ENCODE measurements around the gene CHL1. TPM values are rescaled to one million over a fixed set of nuclear protein-coding genes. Genes with fewer than 3 reads are reported as not detected.

CHL1 gene
- total RNA-seq, 1 donor from 2014 or later: 252 TPM

DNA sequence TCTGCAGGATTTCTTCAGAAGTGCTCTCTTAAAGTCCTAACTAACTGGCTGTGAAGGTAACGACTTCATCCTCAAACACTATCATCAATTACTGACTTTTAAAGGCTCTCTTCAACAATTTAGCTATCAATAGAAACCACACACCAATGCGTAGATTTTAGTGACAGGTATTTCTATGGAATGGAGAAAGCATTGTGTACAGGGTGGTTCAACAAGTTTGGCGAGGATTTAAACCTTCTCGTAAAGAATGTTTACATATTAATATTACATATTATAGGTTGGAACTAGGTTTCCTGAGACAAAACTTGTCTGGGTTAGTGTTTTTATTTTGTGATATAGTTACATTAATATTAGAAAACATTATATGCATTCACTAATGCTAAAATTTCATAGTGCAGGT is 233.6 kb downstream of the CHL1 start:
- DNase-seq (ENCODE audit: low spot score) (no peak), ATAC-seq (no peak)
- intact Hi-C loops (cut with DNase I): no loop called here

DNA sequence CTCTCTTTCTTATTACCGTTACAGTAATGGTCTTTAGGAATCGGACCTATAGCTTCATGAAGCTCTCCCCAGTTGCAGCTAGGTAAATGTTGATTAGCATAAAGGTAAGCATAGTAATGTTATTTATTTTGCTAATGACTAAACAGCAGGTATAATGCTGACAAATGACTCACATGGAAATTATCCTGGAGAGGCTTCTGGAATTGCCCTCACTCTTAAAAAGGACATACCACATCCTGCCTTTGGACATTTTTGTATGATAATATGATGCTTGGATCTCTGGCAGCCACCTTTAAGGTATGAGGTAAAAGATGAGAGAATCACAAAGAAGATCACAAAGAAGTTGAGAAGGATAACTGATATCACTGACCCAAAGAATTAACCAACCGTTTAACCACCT is 238.6 kb downstream of the CHL1 start:
- DNase-seq (ENCODE audit: low spot score) (no peak), ATAC-seq (no peak)
- intact Hi-C loops (cut with DNase I): no loop called here

DNA sequence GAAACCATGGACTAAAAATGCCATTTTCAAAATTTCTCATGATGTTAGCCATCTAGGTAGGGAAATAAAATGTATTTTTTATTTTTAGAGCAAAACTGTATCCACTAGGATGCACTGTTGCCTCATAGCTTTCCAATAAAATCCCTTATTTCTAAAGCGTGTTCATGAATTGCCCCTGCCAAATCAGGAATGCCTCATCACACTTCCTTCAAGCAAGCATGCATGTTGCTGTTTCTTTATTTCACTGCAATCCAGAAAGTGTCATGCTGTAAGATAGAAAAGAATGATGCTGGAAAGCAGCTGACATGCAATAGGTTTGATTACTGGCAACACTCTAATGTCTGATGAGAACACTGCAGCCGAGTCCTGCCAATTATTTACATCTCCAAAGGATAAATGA is 239.5 kb downstream of the CHL1 start:
- intact Hi-C loops (cut with DNase I): no loop called here
- ATAC-seq (no peak), DNase-seq (ENCODE audit: low spot score) (no peak)

DNA sequence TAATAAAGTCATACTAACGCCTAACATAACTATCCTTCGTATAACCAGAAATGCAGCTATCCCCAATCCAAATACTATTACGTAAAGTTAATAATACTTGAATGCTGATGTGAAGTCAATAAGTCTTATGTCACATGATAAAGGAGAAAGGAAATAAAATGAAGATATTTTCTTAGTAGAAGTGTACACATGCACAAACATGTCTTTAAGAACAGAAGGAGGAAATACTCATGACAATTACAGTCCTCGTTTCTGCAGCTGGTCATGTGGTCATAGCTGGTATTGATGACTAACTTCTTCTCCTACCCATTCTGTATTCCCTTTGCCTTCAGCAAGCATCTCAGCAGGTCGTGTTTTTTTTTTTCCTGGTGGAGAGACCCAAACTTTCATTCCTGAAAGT is 244.3 kb downstream of the CHL1 start:
- intact Hi-C loops (cut with DNase I): no loop called here
- no peak for DNase-seq (ENCODE audit: low spot score)
- ATAC-seq: no peak

DNA sequence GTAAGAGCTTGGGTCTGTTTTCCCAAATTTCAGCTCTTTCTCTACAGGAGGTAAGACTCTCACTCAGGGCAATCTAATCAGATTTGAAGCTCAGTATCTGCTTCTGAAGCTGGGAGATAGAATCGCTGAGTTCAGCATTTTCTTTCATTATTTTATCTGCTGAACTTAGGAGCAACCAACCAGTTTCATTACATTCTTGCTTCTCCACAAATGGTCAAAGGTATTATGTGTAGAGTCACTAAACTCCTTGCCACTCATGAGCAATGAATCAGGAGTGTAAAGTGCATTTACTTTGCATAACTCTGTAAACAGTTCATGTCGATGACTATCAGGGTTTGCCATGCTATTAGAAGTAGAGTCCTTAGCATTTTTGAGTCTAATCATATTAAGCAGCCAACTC is 249.4 kb downstream of the CHL1 start:
- DNase-seq (ENCODE audit: low spot score) (no peak), ATAC-seq (no peak)
- intact Hi-C loops (cut with DNase I): no loop called here

DNA sequence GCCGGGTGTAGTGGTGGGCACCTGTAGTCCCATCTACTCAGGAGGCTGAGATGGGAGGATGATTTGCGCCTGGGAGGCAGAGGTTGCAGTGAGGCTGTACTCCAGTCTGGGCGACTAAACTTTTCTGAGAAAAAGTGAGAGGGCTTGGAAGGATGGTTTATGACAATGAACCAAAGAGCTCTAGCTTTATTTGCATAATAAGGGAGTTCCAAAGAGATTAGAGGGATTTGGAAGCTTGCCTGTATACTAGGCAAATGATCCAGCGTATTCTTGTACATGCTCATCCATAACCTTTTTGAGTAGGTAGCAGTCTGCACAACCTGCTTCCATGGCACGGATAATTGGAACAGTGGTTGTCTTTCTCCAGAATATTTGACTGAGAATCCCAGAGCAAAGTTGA is 251.1 kb downstream of the CHL1 start:
- intact Hi-C loops (cut with DNase I): no loop called here
- no peak for DNase-seq (ENCODE audit: low spot score)

DNA sequence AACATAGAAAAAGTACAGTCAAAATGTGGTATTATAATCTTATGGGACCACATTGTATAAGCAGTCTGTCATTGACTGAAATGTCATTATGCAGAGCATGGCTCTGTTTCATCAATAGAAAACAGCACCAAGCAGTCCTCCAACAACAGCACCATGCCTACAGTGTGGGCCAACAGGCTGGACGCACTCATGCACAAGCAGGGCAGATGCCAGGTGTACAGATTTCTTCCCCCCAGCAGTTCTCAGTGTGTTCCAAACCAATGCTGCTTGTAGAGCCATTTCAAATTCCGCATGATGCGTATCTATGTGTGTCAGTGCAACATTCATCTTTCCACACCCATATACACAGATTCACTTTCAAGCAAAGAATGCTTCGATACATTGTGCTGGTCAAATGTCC is 253.1 kb downstream of the CHL1 start:
- intact Hi-C loops (cut with DNase I): no loop called here
- DNase-seq (ENCODE audit: low spot score): no peak
- no peak for ATAC-seq

More for the DNA sequence above, 251.1 kb downstream of the CHL1 start:
- ATAC-seq: no peak

DNA sequence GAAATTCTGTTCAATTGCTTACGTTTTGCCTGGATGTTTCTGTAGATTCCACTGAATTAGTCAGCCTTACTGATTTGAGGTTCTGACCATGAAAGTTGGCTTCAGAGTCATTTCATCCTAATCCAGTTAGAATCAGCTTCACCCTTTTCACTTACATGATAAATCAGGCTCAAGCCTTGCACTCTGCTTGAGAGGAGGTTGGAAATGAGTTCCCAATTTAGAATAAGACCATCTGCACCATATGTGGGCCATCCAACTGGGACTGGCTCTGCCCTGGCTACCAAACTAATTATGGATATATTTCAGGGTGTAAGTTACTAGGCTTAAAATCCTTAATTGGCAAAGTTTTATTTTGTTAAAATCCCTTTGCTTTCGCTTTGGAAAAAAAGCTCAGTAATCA is 255.7 kb downstream of the CHL1 start:
- DNase-seq (ENCODE audit: low spot score) (no peak), ATAC-seq (no peak)
- intact Hi-C loops (cut with DNase I): no loop called here

DNA sequence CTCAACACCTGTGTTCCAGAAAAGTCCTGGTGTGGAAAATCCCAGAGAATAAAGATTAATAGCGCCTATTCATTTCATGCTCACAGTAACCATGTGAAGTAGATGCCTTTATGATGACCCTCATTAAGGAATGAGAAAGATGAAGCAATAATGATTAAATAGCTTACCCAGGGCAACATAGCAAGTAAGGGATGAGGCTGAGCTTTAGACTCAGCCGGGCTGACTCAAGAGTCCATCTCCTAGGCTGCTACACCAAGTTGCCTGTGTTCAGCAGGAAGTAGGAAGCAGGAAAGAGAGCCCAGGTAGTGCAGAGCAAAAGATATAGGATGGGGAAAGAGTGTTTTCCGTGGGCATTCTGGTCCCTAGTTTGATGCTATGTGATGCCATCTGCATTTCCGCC is 256.5 kb downstream of the CHL1 start:
- DNase-seq (ENCODE audit: low spot score): no peak
- intact Hi-C loops (cut with DNase I): no loop called here
- ATAC-seq: no peak

DNA sequence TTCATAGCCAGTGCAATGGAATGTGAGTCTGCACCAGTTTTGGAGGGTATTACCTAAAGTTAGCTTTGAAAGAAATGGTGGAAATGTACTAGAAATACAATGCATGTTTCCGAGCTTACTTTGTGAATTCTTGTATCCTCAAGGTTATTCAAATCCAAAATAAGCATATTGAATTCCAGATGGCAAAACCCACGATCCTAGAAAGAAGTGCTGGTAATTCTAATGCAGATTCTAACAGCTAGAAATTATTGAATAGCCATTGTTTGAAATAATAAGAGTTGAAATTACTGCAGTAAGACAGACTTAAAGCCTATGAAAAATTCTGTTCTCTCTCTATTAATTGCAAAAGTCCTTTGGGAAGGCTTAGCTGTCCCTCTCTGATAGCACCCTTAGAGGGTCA is 258.4 kb downstream of the CHL1 start:
- intact Hi-C loops (cut with DNase I): no loop called here
- ATAC-seq (no peak), DNase-seq (ENCODE audit: low spot score) (no peak)

DNA sequence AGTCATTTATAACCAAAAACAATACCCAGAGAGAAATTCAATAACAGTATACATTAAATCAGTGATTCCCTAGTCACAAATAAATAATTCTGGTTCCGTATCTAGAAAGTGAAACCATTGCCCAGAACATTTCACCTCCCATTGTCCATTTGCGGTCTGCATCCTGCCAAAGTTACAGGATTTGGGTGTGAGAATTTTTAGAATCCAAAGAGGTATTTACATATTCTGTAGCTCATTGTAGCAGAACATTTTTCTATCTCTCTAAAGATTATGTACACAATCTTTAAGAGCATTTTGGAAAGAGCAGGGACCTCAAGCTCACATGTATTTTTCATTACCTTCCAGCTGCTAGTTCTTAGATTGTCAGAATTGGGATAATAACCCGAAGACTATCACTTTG is 261.6 kb downstream of the CHL1 start:
- intact Hi-C loops (cut with DNase I): no loop called here
- ATAC-seq (no peak), DNase-seq (ENCODE audit: low spot score) (no peak)

DNA sequence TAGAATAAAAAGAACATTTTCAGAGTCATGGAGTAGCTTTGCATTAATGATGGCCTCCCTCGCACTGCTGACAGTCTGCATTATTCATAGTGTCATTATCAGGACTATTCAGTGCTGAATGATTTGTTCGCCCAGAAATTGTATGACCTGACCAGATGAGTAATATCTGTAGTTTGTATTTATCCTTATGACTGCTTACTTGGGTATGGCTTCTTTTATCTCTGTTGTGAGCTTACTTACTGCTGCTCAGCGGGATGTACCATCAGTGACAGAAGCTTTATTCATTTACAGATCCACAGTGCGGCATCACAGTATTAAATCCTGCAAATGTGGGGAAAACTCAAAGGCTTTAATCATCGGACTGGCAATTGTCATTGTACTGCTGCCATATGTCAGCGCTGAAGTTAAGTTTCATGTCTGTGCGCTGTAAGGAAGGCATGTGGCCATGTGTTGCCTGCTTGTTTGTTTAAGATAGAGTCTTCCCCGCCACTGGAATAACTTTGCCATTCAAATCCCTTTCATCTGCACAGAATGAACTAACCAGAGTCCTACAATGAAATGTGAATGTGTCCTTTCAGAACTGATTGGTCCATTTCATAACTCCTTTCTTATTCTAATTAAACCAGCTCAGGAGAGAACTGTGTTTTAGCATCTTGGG is 262.2 kb downstream of the CHL1 start:
- DNase-seq (ENCODE audit: low spot score) (no peak), ATAC-seq (no peak)
- intact Hi-C loops (cut with DNase I): no loop called here

Measured in sciatic nerve (tissue), 2 donors.